Rectal smooth muscle tissue (tissue), 1 donor: ENCODE results near the gene SULF2.
"Not testable (repeated sequence)": the region's sequence is repeated elsewhere in the genome, so short reads cannot be mapped to it uniquely, and the experiment has no call there.

ENCODE experiments used
- H3K27ac ChIP-seq: one replicate; pipeline ENCODE4 v1.7.0; 2013; ENCODE audit warnings: low read depth, low read length, inconsistent platforms
- H3K27me3 ChIP-seq: one replicate; pipeline ENCODE4 v1.7.0; 2013; ENCODE audit warnings: low read length; ENCODE audit not compliant: control insufficient read depth, insufficient read depth
- H3K36me3 ChIP-seq: one replicate; pipeline ENCODE4 v1.7.0; 2013; ENCODE audit warnings: low read length; ENCODE audit not compliant: control insufficient read depth, insufficient read depth
- H3K4me1 ChIP-seq: one replicate; pipeline ENCODE4 v1.7.0; 2013; ENCODE audit warnings: low read length; ENCODE audit not compliant: control insufficient read depth, insufficient read depth
- H3K4me3 ChIP-seq: one replicate; pipeline ENCODE4 v1.7.0; 2013; ENCODE audit warnings: low read length
- H3K9ac ChIP-seq: one replicate; pipeline ENCODE4 v1.7.0; 2013; ENCODE audit warnings: low read length

SULF2 gene

DNA sequence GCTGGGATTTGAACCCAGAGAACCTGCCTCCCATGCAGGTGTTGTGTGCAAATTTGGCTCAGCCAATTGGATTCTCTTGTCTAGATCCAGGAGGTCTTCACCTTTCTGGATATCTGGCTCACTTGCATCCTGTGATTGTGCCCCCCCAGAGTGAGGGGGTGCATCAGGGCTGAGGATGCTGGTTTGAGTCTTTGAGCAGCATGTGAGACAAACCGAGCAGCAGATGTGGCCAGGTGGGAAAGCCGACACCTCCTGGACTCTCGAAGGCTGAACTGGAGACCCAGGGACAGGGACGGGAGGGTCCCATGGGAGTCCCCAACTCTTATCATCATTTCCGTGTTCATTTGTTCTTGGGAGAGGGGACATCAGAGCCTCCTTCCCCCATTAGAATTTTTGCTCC is 30.6 kb upstream of the SULF2 start:
- Histone ChIP-seq H3K4me3 (no peak overlapping the region), H3K27me3 (peaks cover 4% of the 10 kb centered on the region), H3K27ac (no peak overlapping the region), H3K36me3 (no peaks in the 10 kb centered on the region), H3K4me1 (no peaks in the 10 kb centered on the region), H3K9ac (no peak overlapping the region)

DNA sequence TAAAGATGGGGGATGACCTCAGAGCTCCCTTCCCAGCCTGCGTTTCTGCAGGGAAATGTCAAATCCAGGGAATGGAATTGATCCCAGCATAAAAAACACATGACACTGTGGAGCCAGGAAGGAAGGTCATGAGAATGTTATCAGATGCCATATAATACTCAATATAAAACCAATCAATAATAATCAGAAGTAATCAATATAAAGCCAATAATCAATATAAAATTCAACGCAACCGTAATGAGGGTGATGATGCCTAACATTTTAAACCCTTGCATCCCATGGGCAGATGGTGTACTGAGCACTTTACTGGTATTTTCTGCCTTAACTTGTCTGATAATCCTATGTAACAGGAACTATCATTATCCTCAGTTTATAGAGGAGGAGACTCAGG is 30.1 kb upstream of the SULF2 start:
- no peaks in the 10 kb centered on the region for H3K36me3 ChIP-seq
- no peaks in the 10 kb centered on the region for H3K4me1 ChIP-seq
- no peak overlapping the region for H3K9ac ChIP-seq
- no peak overlapping the region for H3K27ac ChIP-seq
- no peak overlapping the region for H3K4me3 ChIP-seq
- H3K27me3 ChIP-seq = peaks cover 4% of the 10 kb centered on the region

DNA sequence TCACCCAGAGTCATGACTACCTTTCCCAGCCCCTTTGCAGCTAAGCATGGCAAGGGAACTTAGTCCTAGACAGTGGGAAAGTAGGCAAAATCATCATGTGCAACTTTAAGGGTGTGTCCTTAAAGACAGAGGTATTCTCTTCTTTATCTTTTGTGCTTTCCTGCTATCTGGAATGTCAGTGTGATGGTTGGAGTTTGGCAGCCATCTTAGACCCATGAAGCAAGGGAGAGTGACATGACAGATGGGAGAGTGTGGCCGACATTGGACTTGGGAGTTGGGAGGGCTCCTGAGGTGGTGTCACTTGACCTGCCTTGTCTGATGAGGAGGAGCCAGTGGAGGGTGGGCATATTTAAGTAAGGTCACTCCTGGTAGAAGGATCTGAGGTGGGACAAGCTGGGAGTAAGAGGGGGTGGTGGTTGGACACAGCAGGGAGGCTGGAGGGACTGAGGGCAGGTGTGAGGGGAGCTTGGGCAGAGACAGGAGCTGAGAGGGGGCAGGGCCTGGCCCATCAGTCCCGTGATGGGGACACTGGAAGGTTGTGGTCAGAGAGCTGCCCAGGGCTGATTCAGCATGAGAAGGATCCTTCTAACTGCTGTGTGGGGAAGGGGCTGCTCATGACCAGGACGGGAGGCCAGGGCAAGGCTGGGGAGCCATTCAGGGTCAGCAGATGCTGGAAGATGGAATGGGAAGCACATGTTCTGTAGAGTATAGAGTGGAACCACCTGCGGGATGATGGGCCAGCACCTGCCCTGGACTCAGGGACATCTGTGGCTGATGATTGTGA is 29.5 kb upstream of the SULF2 start:
- no peaks in the 10 kb centered on the region for H3K4me1 ChIP-seq
- H3K27ac ChIP-seq = no peak overlapping the region
- H3K36me3 ChIP-seq = no peaks in the 10 kb centered on the region
- peaks cover 4% of the 10 kb centered on the region for H3K27me3 ChIP-seq
- no peak overlapping the region for H3K9ac ChIP-seq
- no peak overlapping the region for H3K4me3 ChIP-seq

DNA sequence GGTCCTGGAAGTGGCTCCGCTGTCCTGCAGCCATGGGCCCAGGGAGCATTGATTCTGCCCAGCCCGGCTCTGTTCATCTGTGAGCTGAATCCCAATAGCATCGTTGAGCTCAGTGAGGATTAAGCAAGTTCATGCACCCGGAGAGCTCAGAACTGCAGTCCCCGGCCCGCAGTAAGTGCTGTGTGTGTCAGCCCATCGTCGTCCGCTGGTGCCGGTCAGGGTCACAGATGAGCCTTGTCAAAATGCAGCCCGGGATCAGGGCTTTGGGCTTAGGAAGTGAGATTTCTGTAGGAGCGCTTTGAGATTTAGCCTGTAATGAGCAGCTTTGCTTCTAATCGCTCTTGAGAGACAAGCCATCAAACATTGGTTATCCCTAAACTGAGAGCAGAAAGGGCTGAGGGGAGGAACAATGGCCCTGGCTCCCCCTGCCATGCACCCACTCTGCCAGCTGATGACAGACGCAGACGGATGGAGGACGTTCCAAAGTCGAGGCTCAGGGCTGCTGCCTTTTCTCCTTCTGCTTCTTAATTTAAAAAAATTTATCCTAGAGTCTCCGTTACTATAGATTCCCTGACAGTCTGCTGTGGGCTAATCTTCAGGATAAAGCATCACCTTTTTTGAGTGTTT is 25.6 kb upstream of the SULF2 start:
- Histone ChIP-seq H3K36me3 (no peaks in the 10 kb centered on the region), H3K4me1 (no peaks in the 10 kb centered on the region), H3K9ac (no peak overlapping the region), H3K27me3 (peaks cover 4% of the 10 kb centered on the region), H3K27ac (no peak overlapping the region), H3K4me3 (no peak overlapping the region)

DNA sequence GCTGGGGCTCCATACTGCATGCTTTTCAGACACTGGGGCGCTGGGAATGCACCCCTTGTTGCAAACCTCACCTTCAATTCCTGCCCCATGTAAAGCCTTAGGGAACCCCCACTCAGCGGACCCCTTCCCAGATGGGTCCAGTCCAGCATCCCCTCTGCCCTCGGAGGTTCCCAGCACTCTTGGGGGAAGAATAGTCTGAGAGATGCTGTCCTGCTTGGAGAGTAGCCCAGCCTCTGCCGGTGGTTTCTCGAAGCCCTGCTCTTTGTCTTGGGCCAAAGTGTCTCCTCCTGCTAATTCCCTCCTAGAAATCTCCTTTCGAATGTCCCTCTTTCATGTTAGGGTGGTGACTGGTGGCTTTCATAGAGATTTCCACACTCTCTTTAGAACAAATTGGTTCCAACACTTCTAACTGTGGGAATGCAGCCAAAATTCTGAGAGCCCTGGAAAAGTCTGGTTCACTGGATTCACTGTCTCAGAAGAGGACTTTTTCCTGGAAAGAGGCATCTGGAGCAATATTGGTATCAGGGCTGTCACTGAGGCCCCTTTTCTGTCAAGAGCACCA is 24.9 kb upstream of the SULF2 start:
- Histone ChIP-seq H3K27me3 (peaks cover 4% of the 10 kb centered on the region), H3K4me3 (no peak overlapping the region), H3K4me1 (no peaks in the 10 kb centered on the region), H3K36me3 (no peaks in the 10 kb centered on the region), H3K9ac (no peak overlapping the region), H3K27ac (no peak overlapping the region)

DNA sequence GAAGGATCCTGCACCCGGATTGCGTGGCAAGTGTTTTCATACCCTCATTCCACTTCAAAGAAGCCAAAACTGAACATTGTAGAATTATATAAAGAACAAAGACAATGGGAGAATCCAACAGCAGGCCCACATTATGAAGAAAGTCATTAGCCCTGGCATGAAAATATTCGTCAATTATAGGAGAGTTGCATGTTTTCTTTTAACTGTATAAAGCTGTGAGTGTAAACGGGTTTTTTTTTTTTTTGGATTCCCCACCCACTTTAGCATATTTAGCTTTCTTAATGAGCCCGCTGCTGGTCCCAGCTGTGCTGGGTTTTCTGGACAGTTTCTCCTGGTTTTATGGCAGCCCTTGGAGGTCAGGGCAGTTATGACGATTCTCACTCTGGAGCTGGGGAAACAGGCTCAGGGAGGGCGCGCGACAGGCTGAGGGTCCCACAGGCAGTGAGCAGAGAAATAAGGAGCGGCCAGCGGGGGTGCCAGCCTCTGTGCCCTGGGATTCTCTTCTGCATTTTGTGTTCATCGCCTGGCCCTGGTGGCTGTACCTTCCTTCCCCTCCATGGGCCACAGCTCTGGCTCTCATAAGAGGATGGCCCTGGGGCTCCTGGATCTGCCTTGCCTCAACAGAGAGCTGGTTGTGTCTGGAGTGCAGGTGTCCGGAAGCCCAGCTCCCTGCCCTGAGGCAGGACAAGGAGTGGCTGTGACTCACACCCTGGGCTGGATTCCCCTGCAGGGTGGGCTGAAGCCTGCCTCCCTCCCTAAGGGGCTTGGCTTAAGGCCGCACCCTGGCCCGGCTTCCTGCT is 24.1 kb upstream of the SULF2 start:
- H3K36me3 ChIP-seq = no peaks in the 10 kb centered on the region
- no peak overlapping the region for H3K9ac ChIP-seq
- H3K27ac ChIP-seq = no peak overlapping the region
- no peaks in the 10 kb centered on the region for H3K4me1 ChIP-seq
- no peak overlapping the region for H3K4me3 ChIP-seq
- H3K27me3 ChIP-seq = peaks cover 4% of the 10 kb centered on the region

DNA sequence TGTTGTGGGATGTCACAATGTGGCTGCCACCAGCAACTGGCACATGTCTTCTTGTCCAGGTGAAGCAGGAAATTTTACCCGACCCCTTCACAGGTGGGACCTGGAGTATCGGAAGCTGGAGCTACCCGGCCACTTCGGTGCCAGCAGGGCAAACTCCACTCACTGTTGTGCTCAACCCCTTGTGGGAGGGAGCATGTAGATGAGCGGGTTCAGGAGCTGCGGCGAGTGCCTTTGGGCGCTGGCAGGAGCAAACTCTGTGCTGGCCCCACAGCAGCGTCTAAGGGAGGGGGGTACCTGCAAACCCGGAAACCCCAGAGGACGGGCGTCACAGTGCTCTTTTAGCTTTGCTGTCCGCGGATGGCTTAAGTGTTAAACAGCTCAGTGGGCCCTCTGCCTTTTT is 20.7 kb upstream of the SULF2 start:
- Histone ChIP-seq H3K9ac (no peak overlapping the region), H3K4me1 (no peaks in the 10 kb centered on the region), H3K27me3 (no peaks in the 10 kb centered on the region), H3K27ac (no peak overlapping the region), H3K36me3 (no peaks in the 10 kb centered on the region), H3K4me3 (no peak overlapping the region)

DNA sequence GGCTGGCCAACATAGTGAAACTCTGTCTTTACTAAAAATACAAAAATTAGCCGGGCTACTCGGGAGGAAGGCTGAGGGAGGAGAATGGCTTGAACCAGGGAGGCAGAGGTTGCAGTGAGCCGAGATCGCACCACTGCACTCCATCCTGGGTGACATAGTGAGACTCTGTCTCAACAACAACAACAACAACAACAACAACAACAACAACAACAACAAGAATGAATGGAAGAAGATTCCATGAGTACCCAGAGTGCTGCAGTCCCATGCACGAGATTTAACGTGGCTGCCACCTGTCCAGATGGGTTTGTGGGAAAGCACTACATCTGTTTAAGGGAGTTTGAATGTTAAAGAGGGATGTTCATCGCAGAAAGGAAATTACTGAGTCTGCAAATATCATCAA is 19.7 kb upstream of the SULF2 start:
- not testable (repeated sequence) for H3K36me3 ChIP-seq, H3K27me3 ChIP-seq, H3K27ac ChIP-seq, H3K9ac ChIP-seq, H3K4me1 ChIP-seq, H3K4me3 ChIP-seq

DNA sequence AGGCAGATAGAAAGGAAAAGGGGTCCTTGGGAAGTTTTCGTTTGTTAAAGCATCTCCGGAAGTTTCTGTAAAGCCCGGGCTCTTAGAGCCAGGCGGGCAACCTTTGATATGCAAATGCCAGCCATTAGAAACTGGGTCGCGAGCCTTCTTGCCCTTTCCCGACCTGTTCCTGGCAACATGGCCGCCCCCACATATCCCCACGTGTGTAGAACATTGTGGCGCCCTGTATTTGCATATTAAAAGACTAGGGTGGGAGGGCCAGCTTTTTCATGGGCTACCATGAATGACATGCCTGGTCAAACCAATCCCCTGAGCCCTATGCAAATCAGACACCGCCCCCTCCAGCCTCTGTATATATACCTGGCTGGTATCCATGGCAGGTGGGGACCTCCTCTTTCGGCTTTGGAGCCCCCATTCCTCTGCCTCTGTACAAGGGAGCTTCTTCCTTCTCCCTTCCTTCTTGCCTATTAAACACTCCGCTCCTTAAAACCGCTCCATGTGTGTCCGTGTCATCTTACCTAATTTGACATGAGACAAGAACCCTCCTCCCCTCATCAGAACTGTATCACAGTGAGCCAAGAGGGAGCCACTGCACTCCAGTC is 19.0 kb upstream of the SULF2 start:
- not testable (repeated sequence) for H3K4me1 ChIP-seq, H3K27ac ChIP-seq, H3K4me3 ChIP-seq, H3K9ac ChIP-seq, H3K27me3 ChIP-seq, H3K36me3 ChIP-seq

DNA sequence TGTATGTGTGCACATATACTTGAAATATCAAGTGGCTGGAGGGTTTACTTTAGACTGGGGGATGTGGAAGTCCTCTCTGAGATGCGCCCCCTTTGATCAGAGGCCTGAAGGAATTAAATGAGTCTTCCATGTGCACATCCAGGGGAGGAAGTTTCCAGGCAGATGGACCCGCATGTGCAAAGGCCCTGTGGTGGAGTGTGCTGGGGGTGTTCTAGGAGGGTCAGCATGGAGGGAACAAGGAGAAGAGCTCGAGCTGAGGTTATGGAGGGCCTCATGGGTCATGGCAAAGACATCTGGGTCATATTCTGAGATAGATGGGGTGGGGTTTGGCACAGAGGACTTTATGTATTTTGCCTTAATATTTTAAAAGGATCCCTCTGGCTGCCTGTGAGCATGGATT is 17.7 kb upstream of the SULF2 start:
- no peaks in the 10 kb centered on the region for H3K27me3 ChIP-seq
- H3K4me3 ChIP-seq = no peak overlapping the region
- H3K36me3 ChIP-seq = no peaks in the 10 kb centered on the region
- no peaks in the 10 kb centered on the region for H3K4me1 ChIP-seq
- no peak overlapping the region for H3K27ac ChIP-seq
- no peak overlapping the region for H3K9ac ChIP-seq

DNA sequence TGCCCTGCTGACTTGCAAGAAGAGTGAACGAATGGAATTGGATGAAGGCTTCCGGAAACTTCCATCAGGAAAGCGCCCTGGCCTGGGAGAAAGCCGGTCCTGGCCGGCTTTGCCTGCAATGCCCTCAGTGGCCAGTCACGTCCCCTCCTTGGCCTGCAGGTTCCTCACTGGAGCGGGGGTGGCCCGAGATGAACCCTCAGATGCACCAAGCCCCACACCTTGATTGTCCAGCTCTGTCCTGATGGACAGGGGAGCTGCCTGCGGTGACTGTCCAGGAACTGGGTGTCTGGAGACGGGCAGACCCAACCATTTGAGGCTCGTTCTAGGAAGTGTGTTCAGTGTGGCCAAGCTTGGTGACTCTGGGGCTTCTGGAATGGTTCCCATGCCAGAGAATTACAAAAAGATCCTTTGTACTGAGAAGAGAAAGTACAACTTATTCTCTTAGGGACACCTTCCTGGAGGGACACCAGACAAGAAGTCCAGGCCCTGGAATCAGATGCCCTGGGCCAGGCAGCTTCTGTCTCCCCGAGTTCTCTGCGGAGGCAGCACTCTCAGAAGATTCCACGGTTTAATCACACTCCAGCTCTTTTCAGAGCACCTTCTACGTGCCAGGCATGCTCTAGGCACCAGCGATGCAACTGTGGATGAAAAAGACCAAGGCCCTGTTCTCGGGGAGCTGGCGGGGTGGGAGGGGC is 17.1 kb upstream of the SULF2 start:
- Histone ChIP-seq H3K4me1 (no peaks in the 10 kb centered on the region), H3K36me3 (no peaks in the 10 kb centered on the region), H3K9ac (no peak overlapping the region), H3K27ac (no peak overlapping the region), H3K27me3 (no peaks in the 10 kb centered on the region), H3K4me3 (no peak overlapping the region)

DNA sequence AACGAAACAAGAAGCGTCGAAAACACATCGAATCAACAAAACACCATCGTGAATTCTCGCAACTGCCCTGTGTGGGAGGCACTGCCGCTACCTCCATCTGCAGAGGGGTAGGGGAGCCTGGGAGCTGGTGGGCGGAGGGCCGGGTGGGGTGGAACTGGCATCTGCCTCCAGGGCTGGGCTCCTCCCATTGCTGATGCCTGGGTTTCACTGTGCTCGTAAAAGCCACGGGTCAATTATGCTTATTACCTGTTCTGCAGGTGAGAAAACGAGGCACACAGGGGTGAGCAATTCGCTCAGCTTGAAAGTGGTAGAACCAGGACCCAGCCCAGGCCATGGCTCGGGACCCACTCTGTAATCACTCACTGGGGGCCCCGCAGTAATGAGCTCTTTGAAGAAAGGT is 16.5 kb upstream of the SULF2 start:
- Histone ChIP-seq H3K36me3 (no peaks in the 10 kb centered on the region), H3K4me1 (no peaks in the 10 kb centered on the region), H3K4me3 (no peak overlapping the region), H3K27ac (no peak overlapping the region), H3K27me3 (no peaks in the 10 kb centered on the region), H3K9ac (no peak overlapping the region)
